Pulmonary artery endothelial cell (primary cell): ENCODE data around the gene IL17C. TPM values are rescaled to one million over a fixed set of nuclear protein-coding genes. Genes with fewer than 3 reads are reported as not detected.
A peak's percentile ranks its signal among the peaks of the same experiment; 100 is the strongest.

Experiments
- DNase-seq: peaks from one replicate; pipeline ENCODE4 v3.0.0-alpha.2; 2011; ENCODE audit warnings: low read depth, low spot score
- total RNA-seq: library from RNA; depleted of rRNA; stranded (reverse); fragments of >200 nt; gene quantifications from 2 replicates; pipeline ENCODE4 v1.2.3, GENCODE V29; 2014

Gene IL17C, protein sequence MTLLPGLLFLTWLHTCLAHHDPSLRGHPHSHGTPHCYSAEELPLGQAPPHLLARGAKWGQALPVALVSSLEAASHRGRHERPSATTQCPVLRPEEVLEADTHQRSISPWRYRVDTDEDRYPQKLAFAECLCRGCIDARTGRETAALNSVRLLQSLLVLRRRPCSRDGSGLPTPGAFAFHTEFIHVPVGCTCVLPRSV
- total RNA-seq: not detected in 2 replicates

- no peak for DNase-seq
Measured at GRCh38 chr16:88638323-88639230, at the start of gene IL17C. Gene IL17C (plus strand): TSS chr16:88638572. CDS start chr16:88638642, 70 bp downstream.

DNA sequence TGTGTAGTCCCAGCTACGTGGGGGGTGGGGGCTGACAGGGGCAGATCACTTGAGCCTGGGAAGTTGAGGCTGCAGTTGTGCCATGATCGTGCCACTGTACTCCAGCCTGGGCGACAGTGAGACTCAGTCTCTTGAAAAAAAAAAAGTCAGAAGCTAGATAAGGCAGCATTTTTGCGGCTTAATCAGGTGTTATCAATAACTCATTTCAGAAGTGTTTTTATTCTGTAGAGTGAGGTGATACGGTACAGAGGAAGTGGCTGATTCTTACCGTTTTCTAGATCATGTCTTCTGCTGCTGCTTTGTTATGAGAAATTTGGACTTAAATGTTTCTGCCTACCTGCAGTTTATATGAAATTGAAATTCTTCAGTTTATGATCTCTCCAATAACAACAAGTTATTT lies 49.6 kb upstream of the IL17C start:
- DNase-seq: no peak

DNA sequence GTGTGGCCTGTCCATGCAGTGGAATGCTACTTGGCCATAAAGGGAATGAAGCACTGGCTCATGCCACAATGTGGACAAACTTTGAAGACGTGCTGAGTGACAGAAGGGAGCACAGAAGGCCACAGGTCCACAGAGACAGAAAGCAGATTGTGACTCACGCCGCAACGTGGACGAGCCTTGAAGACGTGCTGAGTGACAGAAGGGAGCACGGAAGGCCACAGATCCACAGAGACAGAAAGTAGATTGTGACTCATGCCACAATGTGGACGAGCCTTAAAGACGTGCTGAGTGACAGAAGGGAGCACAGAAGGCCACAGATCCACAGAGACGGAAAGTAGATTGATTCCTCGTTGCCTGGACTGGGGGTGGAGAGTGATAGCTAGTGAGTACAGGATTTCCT lies 48.9 kb upstream of the IL17C start:
- no peak for DNase-seq

- no peak for DNase-seq
Measured at GRCh38 chr16:88591577-88592021, 46.8 kb upstream of the IL17C start.

DNA sequence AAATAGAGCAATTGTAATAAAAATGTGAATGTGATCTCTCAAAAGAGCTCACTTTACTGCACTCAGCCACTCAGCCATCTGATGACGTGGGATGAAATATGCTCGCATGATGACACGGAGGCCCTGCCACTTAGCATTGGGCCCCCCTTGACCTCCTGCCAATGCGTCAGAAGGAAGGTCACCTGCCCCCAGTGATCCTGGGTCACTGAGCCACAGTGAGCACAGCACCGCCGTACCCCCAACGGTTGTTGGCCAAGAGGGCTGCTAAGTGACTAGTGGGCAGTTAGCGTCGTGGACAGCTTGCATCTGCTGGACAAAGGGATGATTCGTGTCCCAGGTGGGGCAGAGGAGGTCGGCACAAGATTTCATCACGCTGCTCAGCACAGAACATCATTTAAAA lies 45.3 kb upstream of the IL17C start:
- no peak for DNase-seq

GRCh38 chr16:88593489-88593888 lies 44.9 kb upstream of the IL17C start:
- no peak for DNase-seq

DNA sequence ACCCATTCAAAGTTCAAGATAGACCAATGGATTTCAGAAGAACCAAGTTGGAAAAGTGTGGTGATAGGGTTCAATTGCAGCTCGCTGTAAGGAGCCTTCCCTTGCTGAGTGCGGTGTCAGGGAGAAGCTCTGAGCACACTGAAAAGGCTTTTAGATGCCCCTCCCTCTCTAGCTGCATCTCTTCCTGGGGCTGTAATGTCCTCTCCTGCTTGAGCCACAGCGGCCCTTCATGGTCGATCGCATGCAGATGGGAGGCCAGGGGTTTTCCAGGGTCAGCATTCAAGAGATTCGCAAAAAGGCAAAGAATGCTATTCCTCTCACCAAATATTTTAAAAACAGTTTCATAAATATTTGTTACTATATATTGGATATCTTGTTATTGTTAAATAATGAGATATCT lies 44.5 kb upstream of the IL17C start:
- no peak for DNase-seq

GRCh38 chr16:88595101-88595500 lies 43.3 kb upstream of the IL17C start:
- DNase-seq: no peak

DNA sequence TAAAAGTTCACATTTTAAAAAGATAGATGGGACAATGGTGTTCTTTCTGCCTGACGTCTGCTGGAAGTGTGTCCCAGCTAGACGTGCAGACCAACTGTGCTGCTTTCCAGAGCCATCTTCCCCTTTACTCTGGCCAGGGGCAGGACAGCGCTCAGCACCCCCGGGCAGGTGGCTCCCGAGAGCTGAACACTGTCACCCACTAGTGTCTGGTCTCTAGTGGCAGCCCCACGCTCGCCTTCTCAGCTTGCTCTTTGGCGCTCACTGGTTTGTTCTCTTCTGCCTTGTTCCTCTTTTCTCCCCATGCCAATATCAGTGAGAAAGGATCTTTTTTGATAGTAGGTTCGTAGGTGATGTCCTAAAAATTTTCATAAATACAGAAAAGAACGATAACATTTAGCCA lies 42.5 kb upstream of the IL17C start:
- DNase-seq: no peak

DNA sequence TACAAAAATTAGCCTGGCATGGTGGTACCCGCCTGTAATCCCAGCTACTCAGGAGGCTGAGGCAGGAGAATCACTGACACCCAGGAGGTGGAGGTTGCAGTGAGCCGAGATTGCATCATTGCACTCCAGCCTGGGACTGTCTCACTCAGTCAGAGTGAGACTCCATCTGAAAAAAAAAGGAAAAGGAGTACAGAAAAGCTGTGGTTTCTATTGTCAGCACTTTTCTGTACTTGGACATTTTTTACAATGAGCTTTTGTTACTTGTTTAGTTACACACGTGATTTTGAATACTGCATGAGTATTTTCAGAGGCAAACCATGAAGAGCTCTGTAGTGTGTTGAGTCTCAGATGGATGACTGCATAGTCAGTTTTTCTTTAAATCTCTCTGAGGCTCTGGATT lies 41.9 kb upstream of the IL17C start:
- DNase-seq: no peak

GRCh38 chr16:88597856-88598491 lies 40.4 kb upstream of the IL17C start:
- no peak for DNase-seq

DNA sequence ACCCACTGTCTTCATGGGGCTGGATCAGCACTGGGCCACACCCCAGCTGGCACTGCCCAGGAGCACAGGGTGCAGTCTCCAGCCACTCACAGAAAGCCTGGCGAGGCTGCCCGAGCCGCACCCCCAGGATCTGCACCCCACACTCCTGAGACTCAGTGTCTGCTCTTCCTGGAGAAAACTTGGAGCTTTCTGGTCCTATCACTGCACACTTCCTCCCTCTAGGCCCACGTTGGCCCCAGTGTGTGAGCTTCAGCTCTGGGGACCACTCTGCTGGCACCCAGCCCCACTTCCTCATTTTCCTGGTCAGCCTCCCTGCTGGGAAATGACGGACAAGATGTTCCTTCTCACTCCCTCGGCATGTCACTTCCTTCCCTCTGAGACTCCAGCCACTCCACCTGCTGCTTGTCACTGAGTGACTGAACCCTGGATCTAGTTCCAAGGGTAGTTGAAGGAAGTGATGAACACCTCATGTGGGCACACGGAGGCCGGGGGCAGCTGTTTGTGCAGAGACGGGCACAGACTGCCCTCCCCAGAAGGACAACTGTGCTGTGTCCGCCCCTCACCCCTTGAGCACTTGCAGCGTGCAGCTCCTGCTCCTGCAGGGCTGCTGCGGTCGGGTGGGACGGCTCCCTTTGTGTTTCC lies 39.2 kb upstream of the IL17C start:
- peak; percentile 17 for DNase-seq

GRCh38 chr16:88599825-88600538 lies 38.4 kb upstream of the IL17C start:
- no peak for DNase-seq

DNA sequence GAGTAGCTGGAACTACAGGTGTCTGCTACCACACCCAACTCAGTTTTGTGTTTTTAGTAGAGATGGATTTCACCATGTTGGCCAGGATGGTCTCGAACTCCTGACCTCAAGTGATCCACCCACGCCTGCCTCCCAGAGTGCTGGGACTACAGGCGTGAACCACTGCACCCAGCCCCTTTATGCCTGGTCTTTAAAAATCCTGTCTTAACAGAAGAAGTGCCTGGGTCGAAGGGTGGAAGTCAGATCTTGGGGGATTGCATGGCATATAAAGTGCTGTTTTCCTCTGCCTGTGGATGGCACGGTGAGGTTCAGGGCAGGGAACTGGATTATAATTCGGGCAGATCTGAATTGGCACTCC lies 37.9 kb upstream of the IL17C start:
- no peak for DNase-seq

DNA sequence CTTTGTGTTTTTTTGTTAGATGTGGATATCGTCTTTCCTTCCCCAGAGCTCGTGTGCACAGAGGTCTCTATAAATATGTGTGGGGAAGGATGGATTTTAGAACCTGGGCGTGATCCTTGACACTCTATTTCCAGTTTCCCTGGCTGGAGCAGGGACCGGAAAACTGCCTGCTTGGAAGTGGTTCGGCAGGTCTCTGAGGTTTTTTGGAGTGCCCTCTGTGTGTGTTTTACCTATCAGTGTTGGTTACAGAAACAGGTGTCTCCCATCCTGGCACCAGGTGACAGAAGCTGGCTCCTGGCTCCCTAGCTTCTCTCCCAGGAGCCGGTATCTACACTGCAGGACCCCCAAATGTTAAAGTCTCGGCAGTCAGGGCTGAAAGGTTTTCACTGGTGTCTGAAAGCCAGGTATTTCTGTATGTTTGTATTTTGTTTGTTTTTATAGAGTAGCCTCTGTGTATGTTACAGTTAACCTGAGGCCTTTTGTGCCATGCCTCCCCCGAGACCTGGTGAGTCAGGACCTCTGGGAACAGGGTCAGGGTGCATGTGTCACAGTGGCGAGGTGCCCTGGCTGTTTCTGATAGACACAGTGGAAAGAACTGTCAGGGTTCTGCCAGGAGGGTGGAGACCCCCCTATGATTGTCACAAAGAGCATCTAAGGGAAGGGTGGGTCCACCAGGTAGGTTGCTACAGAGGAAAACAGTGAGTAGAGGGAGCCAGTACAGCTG lies 36.9 kb upstream of the IL17C start:
- DNase-seq: no peak

GRCh38 chr16:88602091-88602490 lies 36.3 kb upstream of the IL17C start:
- DNase-seq: no peak

- DNase-seq: no peak
Measured at GRCh38 chr16:88605186-88606147, 32.9 kb upstream of the IL17C start.

- no peak for DNase-seq
Measured at GRCh38 chr16:88606148-88606757, 32.1 kb upstream of the IL17C start.

GRCh38 chr16:88608076-88608475 lies 30.3 kb upstream of the IL17C start:
- DNase-seq: no peak
